Fibroblast of lung (primary cell): ENCODE results near the gene TENM4. TPM values are rescaled to one million over a fixed set of nuclear protein-coding genes. Genes with fewer than 3 reads are reported as not detected.

Source experiments
- DNase-seq, 2 donors: peaks; one replicate each; pipeline versions ENCODE4 v3.0.0 to v3.0.0-alpha.2; 2010; ENCODE audit warnings: low read depth in 2 of 2
- H2AFZ ChIP-seq: 2 replicates; pipeline ENCODE4 v1.5.1; 2012; ENCODE audit warnings: low read length, control low read depth, inconsistent platforms
- H3K27ac ChIP-seq: 2 replicates; pipeline ENCODE4 v1.5.1; 2011; ENCODE audit warnings: low read length, control low read depth; ENCODE audit not compliant: insufficient read depth
- H3K27me3 ChIP-seq: 2 replicates; pipeline ENCODE4 v1.5.1; 2011; ENCODE audit warnings: mild to moderate bottlenecking, low read length; ENCODE audit not compliant: control insufficient read depth, insufficient read depth
- H3K36me3 ChIP-seq: 2 replicates; pipeline ENCODE4 v1.5.1; 2011; ENCODE audit warnings: low read length; ENCODE audit not compliant: control insufficient read depth, insufficient read depth
- H3K4me1 ChIP-seq: 2 replicates; pipeline ENCODE4 v1.5.1; 2011; ENCODE audit warnings: low read length; ENCODE audit not compliant: control insufficient read depth, insufficient read depth; ENCODE audit errors: extremely low read depth
- H3K4me2 ChIP-seq: 2 replicates; pipeline ENCODE4 v1.5.1; 2011; ENCODE audit warnings: low read length, control low read depth; ENCODE audit not compliant: insufficient read depth; ENCODE audit errors: extremely low read depth
- H3K4me3 ChIP-seq, 4 experiments: fragments of 200-600 bp in 1 of 4; sonication (generic) in 1 of 4; replicated peaks in 1 of 4; 2 replicates each; pipeline ENCODE4 v1.5.1; 2011 to 2016; ENCODE audit warnings: low read length in 4 of 4, low read depth in 3 of 4, mild to moderate bottlenecking in 3 of 4, control low read depth in 2 of 4, inconsistent platforms in 1 of 4, mixed read lengths in 1 of 4; ENCODE audit not compliant: insufficient read depth in 1 of 4; ENCODE audit errors: control extremely low read depth in 1 of 4
- H3K79me2 ChIP-seq: 2 replicates; pipeline ENCODE4 v1.5.1; 2012; ENCODE audit warnings: mild to moderate bottlenecking, low read length, inconsistent platforms; ENCODE audit not compliant: control insufficient read depth, insufficient read depth
- H3K9ac ChIP-seq: 2 replicates; pipeline ENCODE4 v1.5.1; 2011; ENCODE audit warnings: mild to moderate bottlenecking, low read length, control low read depth; ENCODE audit not compliant: insufficient read depth
- H3K9me3 ChIP-seq: 2 replicates; pipeline ENCODE4 v1.5.1; 2012; ENCODE audit warnings: low read depth, low read length; ENCODE audit not compliant: control insufficient read depth, insufficient read depth
- H4K20me1 ChIP-seq: 2 replicates; pipeline ENCODE4 v1.5.1; 2011; ENCODE audit warnings: low read length; ENCODE audit not compliant: control insufficient read depth, insufficient read depth; ENCODE audit errors: extremely low read depth
- CTCF ChIP-seq, 2 donors: IDR thresholded peaks in 1 of 2; conservative IDR thresholded peaks in 1 of 2; 1 replicate in 1 of 2; 2 replicates in 1 of 2; pipeline ENCODE4 v1.5.1; 2011 to 2012; ENCODE audit warnings: low read length in 2 of 2, control low read depth in 1 of 2, inconsistent platforms in 1 of 2, low read depth in 1 of 2, mild to moderate bottlenecking in 1 of 2
- EZH2 ChIP-seq: IDR thresholded peaks from 2 replicates; pipeline ENCODE4 v1.5.1; 2012; ENCODE audit warnings: low read length, control low read depth, mild to moderate bottlenecking; ENCODE audit errors: missing control alignments
- polyA plus RNA-seq, 2 donors: library from polyadenylated mRNA; depleted of rRNA in 1 of 2; stranded (reverse) in 1 of 2; unstranded in 1 of 2; fragments of >200 nt; gene quantifications; 2 replicates each; pipeline ENCODE4 v1.2.1, GENCODE V29; 2011 to 2012; ENCODE audit warnings: missing spikeins in 1 of 2
- total RNA-seq: library from RNA; depleted of rRNA; stranded (reverse); fragments of >200 nt; gene quantifications from 2 replicates; pipeline ENCODE4 v1.2.1, GENCODE V29; 2014

The TENM4 gene
- total and polyA plus RNA-seq, 2 donors (not counting 1 experiment from before 2014, with no cell fraction given), result 4.6 to 48.4 TPM

GRCh38 chr11:78987748-78988147 lies 453.1 kb downstream of the TENM4 start:
- H3K27ac ChIP-seq, result no peak overlapping the region
- H2AFZ ChIP-seq, result no peak overlapping the region
- H3K4me2 ChIP-seq, result no peak overlapping the region
- H3K4me3 ChIP-seq, result no peak overlapping the region
- H3K9ac ChIP-seq, result no peak overlapping the region
- H3K36me3 ChIP-seq, result no peaks in the 10 kb centered on the region
- no peaks in the 10 kb centered on the region for H3K9me3 ChIP-seq
- TF ChIP-seq EZH2 (no peak), CTCF (conservative IDR thresholded peaks at IDR 0.05 in 1 of 2, IDR thresholded peaks at IDR 0.05 in 1 of 2; ENCODE audit: low read depth in 1 of 2, low read length in 2 of 2) (no peak)
- H3K27me3 ChIP-seq, result no peaks in the 10 kb centered on the region
- DNase-seq, result no peak
- no peaks in the 10 kb centered on the region for H3K79me2 ChIP-seq
- no peaks in the 10 kb centered on the region for H3K4me1 ChIP-seq
- no peaks in the 10 kb centered on the region for H4K20me1 ChIP-seq

- TF ChIP-seq EZH2, result no peak
- no peak for TF ChIP-seq CTCF (conservative IDR thresholded peaks at IDR 0.05 in 1 of 2, IDR thresholded peaks at IDR 0.05 in 1 of 2; ENCODE audit: low read depth in 1 of 2, low read length in 2 of 2)
- Histone ChIP-seq H3K36me3 (no peaks in the 10 kb centered on the region), H3K4me3 (no peak overlapping the region), H3K79me2 (no peaks in the 10 kb centered on the region), H3K9me3 (no peaks in the 10 kb centered on the region), H2AFZ (no peak overlapping the region), H3K27ac (no peak overlapping the region), H3K4me2 (no peak overlapping the region), H3K9ac (no peak overlapping the region), H4K20me1 (no peaks in the 10 kb centered on the region), H3K4me1 (no peaks in the 10 kb centered on the region), H3K27me3 (no peaks in the 10 kb centered on the region)
- DNase-seq, result no peak
Measured at GRCh38 chr11:78986305-78986704, 454.5 kb downstream of the TENM4 start.

- H3K27me3 ChIP-seq, result no peaks in the 10 kb centered on the region
- H3K27ac ChIP-seq, result no peak overlapping the region
- H3K36me3 ChIP-seq, result no peaks in the 10 kb centered on the region
- H3K79me2 ChIP-seq, result no peaks in the 10 kb centered on the region
- DNase-seq, result no peak
- TF ChIP-seq CTCF (conservative IDR thresholded peaks at IDR 0.05 in 1 of 2, IDR thresholded peaks at IDR 0.05 in 1 of 2; ENCODE audit: low read depth in 1 of 2, low read length in 2 of 2) (no peak), EZH2 (no peak)
- no peak overlapping the region for H2AFZ ChIP-seq
- H3K9me3 ChIP-seq, result no peaks in the 10 kb centered on the region
- no peak overlapping the region for H3K4me3 ChIP-seq
- no peak overlapping the region for H3K4me2 ChIP-seq
- H4K20me1 ChIP-seq, result no peaks in the 10 kb centered on the region
- no peaks in the 10 kb centered on the region for H3K4me1 ChIP-seq
- no peak overlapping the region for H3K9ac ChIP-seq
Measured at GRCh38 chr11:78985663-78986062, 455.2 kb downstream of the TENM4 start.
